HT-29 (cell line): Measurements from ENCODE around the gene LAMA1. TPM values are rescaled to one million over a fixed set of nuclear protein-coding genes. Genes with fewer than 3 reads are reported as not detected.
"Not testable (repeated sequence)": the region's sequence is repeated elsewhere in the genome, so short reads cannot be mapped to it uniquely, and the experiment has no call there.

Experiments
- DNase-seq: peaks from one replicate; pipeline ENCODE4 v3.0.0-alpha.2; 2015; ENCODE audit warnings: low spot score
- total RNA-seq: library from RNA; depleted of rRNA; stranded (reverse); fragments of >200 nt; shearing (Covaris generic); gene quantifications from 2 replicates; pipeline ENCODE4 v1.2.3, GENCODE V29; 2014; rRNA removed

Gene LAMA1
- not detected in 2 replicates for total RNA-seq

- DNase-seq, result no peak
These were observed at the start of gene LAMA1 for GRCh38 chr18:7117390-7118355. TSS of gene LAMA1 (minus strand) at chr18:7117797. CDS start at chr18:7117720, 77 bp downstream.

GRCh38 chr18:7165846-7166393 lies 48.3 kb upstream of the LAMA1 start:
- DNase-seq, result no peak

DNA sequence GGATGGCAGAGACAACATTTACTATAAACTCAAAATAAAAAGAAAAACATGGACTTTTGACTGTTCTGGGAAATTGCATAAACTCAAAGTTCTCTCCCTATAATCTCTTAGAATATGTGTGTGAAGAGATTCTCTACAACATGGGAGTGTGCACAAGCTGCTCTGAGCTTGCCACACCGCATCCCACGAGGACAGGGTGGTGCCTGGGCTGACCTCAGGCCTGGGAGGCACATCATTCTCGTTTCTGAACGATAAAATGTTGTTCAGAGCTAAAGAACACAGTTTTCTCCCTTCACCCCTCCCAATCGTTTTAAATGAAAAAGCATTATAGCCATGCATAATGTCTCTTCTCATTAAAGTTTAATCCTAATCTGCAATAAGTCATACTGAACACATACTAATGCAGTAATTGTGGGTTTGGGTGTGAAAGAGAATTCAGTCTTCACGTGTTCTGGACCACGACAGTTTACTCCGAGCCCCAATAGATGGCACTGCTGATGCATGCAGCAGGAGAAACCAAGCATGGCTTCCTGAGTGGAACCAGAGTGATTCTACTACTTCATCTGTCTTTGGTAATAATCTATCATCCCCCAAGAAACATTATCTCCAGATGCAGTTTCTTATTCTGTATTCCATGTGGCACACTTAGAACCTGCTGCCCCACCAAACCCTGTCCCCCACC lies 46.9 kb upstream of the LAMA1 start:
- DNase-seq, result no peak

DNA sequence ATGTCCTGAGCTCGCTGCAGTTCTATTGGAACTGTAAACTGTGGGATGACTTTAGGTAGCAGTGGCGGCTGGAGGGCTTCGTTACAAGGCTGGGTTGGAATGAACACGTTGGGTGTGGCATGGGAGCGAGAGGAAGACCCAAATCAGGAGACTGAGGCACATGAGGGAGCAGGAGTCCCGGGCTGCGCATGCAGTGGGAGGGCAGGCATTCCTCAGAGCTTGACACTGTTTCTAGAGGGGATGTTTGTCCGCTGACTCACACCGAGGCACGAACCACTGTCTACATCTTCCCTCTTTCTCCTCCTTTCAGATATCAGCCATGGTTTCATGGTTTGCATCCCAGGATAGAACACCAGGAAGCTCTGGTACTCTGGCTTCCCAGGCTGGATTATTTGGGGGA lies 40.6 kb upstream of the LAMA1 start:
- DNase-seq, result no peak

DNA sequence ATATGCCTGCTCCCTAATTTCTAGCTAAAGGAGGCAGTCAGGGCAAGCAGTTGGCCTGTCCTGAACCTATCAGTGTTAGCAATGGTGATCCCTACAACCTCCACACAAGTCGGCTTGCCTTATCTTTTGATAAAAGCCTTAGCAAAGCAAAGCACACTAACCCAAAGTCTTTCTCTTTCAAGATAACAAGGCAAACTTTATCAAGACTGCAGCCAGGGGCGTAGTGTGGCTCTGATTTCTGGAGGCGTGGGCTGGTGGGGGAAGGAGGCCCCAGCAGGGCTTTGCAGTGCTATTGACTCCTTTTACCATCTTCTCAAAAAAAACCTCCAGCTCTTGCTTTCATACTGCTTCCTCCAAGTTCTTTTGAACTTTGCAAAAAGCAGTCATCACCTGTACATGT lies 40.2 kb upstream of the LAMA1 start:
- DNase-seq, result no peak

DNA sequence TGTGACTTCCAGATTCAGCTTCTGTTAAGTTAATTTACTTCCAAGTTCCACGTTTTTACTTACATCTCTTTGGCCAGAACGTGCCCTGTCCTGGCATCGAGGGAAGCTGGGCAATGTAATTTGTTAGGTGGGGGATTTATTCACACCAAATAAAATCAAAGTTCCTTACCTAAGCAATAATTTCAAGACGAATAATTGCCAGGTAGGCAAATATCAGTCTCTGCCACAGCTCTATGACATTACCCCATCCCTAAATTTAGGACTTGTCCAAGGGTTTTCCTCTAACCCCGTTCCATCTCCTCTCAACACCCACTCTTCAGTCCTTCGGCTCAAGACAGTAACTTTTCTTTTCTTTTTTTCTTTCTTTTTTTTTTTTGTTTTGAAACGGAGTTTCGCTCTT lies 38.3 kb upstream of the LAMA1 start:
- no peak for DNase-seq

GRCh38 chr18:7155092-7155491 lies 37.5 kb upstream of the LAMA1 start:
- no peak for DNase-seq

- no peak for DNase-seq
These were observed 34.8 kb upstream of the LAMA1 start for GRCh38 chr18:7152440-7152839.

DNA sequence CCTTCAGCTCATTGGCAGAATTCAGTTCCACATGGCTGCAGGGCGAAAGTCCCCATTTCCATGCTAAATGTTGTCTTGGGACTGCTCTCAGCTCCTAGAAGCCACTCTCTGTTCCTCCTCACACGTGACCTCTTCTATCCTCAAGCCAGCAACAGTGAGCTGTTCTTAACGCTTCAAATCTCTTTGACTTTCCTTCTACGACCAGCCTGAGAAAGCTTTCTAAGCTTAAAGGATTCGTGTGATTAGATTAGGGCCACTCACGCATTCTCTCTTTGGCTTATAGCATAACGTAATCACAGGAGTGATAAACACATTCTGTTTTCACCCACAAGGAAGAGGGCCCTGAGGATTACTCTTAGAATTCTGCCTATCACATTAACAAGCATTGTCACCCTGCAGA lies 29.8 kb upstream of the LAMA1 start:
- DNase-seq, result no peak

DNA sequence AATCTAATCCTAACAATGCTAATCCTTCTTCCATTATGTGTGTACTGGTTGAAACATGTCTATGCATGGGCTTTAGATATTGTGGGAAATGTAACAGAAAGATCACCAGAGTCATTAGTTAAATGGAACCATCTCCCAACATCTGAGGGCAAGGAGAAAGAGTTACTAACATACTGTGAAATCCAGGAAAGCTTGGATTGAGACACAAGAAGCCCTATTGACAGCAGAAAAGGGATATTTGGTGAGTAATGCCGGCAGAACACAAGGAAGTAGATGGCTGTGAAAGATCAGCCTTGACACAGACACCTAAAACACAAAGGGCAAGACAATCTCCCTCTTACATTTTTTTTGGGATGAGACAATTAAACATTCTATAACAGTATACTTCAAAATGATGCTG lies 28.5 kb upstream of the LAMA1 start:
- DNase-seq, result no peak

DNA sequence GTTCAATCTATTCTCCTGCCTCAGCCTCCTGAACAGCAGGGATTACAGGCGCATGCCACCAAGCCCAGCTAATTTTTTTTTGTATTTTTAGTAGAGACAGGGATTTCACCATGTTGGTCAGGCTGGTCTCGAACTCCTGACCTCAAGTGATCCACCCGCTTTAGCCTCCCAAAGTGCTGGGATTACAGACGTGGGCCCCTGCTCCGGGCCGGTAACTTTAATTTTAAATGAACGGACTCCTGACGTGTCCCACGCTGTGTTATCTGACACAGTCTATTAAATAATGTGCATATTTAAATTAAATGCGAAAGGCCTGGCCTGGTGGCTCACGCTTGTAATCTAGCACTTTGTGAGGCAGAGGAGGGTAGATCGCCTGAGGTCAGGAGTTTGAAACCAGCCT lies 27.3 kb upstream of the LAMA1 start:
- not testable (repeated sequence) for DNase-seq

GRCh38 chr18:7141287-7141686 lies 23.7 kb upstream of the LAMA1 start:
- DNase-seq, result no peak

GRCh38 chr18:7139409-7139808 lies 21.8 kb upstream of the LAMA1 start:
- no peak for DNase-seq

- DNase-seq, result no peak
These were observed 15.6 kb upstream of the LAMA1 start for GRCh38 chr18:7133181-7133580.

- no peak for DNase-seq
These were observed 15.0 kb upstream of the LAMA1 start for GRCh38 chr18:7132356-7133150.

DNA sequence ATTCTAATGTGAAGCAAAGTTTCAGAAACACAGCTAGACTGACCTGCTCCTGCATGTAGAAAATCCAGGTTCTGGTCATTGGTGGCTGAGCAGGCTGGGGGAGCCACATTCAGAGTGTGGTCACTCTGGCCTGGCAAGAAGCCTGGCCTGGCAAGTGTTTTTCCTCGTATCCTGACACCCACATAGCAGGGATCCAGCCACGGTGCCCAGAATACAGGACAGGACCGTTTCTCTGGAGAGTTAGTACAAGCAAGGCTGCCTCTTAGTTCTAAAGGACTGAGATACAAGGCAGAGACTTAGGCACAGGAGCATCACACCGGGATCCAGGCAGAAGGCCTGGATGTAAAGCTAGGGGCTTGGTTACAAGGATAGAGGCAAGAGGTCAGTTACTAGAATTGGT lies 4.8 kb upstream of the LAMA1 start:
- no peak for DNase-seq

DNA sequence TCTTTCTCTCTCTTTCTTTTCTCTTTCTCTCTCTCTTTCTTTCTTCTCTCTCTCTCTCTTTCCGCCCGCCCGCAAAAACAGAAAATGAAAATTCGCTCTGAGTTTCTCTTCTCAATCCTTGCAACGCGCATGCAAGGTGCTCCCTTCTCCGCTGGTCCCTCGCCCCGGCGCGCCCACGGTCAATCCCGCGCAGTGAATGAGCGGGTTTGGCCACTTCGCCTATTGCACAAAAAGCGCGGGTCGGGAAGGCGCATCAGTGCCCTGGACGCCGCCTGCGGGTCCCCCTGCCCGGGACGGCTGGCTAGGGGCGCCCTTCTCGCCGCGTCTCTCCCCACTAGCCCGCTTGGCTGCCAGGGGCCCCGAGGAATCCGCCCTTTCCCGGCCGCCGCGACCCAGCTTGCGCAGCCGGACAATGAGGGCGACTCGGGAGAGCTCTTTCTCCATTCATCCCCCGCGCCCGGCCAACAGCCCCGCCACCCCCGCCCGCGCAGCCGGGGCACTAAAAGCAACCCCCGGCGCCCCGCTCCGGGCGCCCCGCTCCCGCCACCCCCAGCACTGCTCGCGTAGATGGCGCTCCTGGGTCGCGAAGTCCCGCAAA lies 706 bp downstream of the LAMA1 start:
- DNase-seq, result no peak

DNA sequence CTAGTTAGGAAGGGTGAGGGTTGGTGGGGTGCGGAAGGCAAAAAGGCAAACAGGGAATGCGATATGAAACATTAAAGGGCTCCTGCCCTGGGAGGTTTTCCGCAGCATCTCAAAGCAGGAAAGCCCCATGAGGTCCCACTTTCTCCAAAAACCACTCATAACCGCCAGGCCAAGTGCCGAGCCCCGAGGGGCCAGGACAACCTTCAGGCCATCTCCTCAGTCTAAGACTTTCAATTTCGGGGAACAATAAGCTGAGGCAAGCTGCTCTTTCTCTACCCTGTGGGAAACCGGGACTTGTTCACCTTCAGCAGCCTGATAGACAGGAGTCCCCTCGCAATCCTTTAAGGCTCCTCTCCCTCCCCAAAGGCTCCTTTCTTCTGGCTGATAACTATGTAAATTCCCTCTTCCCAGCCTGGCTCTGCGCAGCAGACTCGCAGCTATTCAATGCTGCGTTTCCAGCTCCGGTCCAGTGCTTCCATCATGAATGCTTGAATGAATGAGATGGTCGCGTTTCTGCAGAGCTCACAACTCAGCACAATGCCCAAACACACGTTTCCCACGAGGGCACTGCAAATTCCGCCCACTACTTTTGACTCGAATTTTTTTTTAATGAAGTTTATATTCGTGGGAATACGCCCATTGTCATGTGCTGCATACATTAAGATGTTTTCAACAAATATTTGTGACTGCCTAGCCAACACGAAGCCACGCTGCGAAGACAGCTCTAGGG lies 1.4 kb downstream of the LAMA1 start:
- DNase-seq, result no peak

- DNase-seq, result no peak
These were observed 4.7 kb downstream of the LAMA1 start for GRCh38 chr18:7112936-7113335.

DNA sequence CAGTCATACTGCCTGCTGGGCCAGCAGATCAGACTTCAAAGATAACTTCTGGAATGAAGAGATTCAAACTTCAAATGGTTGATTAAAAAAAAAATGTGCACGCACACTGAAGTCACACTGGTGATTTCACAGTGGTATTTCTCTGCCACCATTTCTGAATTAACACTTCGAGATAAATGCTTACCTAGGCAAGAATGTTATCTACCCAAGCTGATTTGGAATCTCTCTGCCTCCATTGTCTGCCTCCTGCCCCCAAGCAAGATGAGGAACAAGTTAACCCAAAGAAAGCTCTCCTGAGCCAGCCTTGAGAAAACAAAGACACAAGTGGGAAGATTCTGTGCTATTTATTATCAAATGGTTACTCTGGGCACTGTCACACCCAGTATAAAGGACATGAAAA lies 6.5 kb downstream of the LAMA1 start:
- no peak for DNase-seq

GRCh38 chr18:7105943-7106342 lies 11.7 kb downstream of the LAMA1 start:
- DNase-seq, result no peak
